Ovary (tissue), 3 donors: ENCODE data around the gene OOSP1.

Experiments used
- CTCF ChIP-seq, 3 donors: fragments of 450-650 bp in 2 of 3; fragments of 200-600 bp in 1 of 3; IDR thresholded peaks; one replicate each; pipeline versions ENCODE4 v1.5.1 to v1.8.0; 2016 to 2022; ENCODE audit warnings: antibody characterized with exemption in 3 of 3, mild to moderate bottlenecking in 1 of 3
- POLR2A ChIP-seq: fragments of 450-650 bp; IDR thresholded peaks from one replicate; pipeline ENCODE4 v1.6.1; 2017; ENCODE audit warnings: antibody characterized with exemption, mild to moderate bottlenecking, moderate library complexity
- donor health status: DM: no; HTN: no; CAD: no.

- no peak for TF ChIP-seq CTCF (IDR thresholded peaks at IDR 0.05)
- TF ChIP-seq POLR2A: no peak
Observed at GRCh38 chr11:59898650-59899049, 39.6 kb upstream of the OOSP1 start.
